AG20443 (cell line): ENCODE measurements around the gene IPPK.

Source experiments
- DNase-seq: peaks from one replicate; pipeline ENCODE4 v3.0.0; 2012; ENCODE audit warnings: low spot score, mixed read lengths

IPPK gene

GRCh38 chr9:92614763-92615461 is 55.0 kb downstream of the IPPK start:
- DNase-seq, result peak; percentile 77

GRCh38 chr9:92614123-92614510 is 55.8 kb downstream of the IPPK start:
- no peak for DNase-seq

GRCh38 chr9:92613268-92614122 is 56.4 kb downstream of the IPPK start:
- no peak for DNase-seq

- no peak for DNase-seq
Measured at GRCh38 chr9:92612816-92613215, 57.1 kb downstream of the IPPK start.

GRCh38 chr9:92612292-92612691 is 57.6 kb downstream of the IPPK start:
- no peak for DNase-seq

- DNase-seq, result no peak
Measured at GRCh38 chr9:92611621-92612285, 58.2 kb downstream of the IPPK start.

GRCh38 chr9:92610470-92611420 is 59.2 kb downstream of the IPPK start:
- peak; percentile 56 for DNase-seq

GRCh38 chr9:92608909-92609445 is 61.0 kb downstream of the IPPK start:
- DNase-seq, result peak; percentile 52

- no peak for DNase-seq
Measured at GRCh38 chr9:92608241-92608908, 61.6 kb downstream of the IPPK start.

GRCh38 chr9:92607773-92608172 is 62.2 kb downstream of the IPPK start:
- peak; percentile 70 for DNase-seq

GRCh38 chr9:92607088-92607487 is 62.8 kb downstream of the IPPK start:
- DNase-seq, result peak; percentile 45

GRCh38 chr9:92605224-92605623 is 64.7 kb downstream of the IPPK start:
- DNase-seq, result no peak

- no peak for DNase-seq
Measured at GRCh38 chr9:92603990-92604389, 65.9 kb downstream of the IPPK start.

GRCh38 chr9:92603100-92603499 is 66.8 kb downstream of the IPPK start:
- DNase-seq, result no peak

GRCh38 chr9:92602413-92602812 is 67.5 kb downstream of the IPPK start:
- no peak for DNase-seq

GRCh38 chr9:92601451-92601850 is 68.5 kb downstream of the IPPK start:
- no peak for DNase-seq

GRCh38 chr9:92600462-92601261 is 69.3 kb downstream of the IPPK start:
- peak; percentile 84 for DNase-seq

- DNase-seq, result no peak
Measured at GRCh38 chr9:92599938-92600461, 69.9 kb downstream of the IPPK start.

GRCh38 chr9:92598382-92598781 is 71.5 kb downstream of the IPPK start:
- DNase-seq, result no peak

- DNase-seq, result no peak
Measured at GRCh38 chr9:92595930-92596329, 74.0 kb downstream of the IPPK start.
